ENCODE data around the gene PARD3.

Gene PARD3

GRCh38 chr10:34824870-34825269 is 9.8 kb upstream of the PARD3 start:
- no peak for DNase-seq (ENCODE audit: low spot score)

- no peak for DNase-seq (ENCODE audit: low spot score)
Observed at GRCh38 chr10:34821587-34822585, 6.8 kb upstream of the PARD3 start.

- no peak for DNase-seq (ENCODE audit: low spot score)
Observed at GRCh38 chr10:34817586-34817985, 2.5 kb upstream of the PARD3 start.

- no peak for DNase-seq (ENCODE audit: low spot score)
Observed at GRCh38 chr10:34817054-34817453, 2.0 kb upstream of the PARD3 start.

- no peak for DNase-seq (ENCODE audit: low spot score)
Observed at GRCh38 chr10:34816501-34817002, 1.5 kb upstream of the PARD3 start.

- DNase-seq (ENCODE audit: low spot score) = no peak
Observed at GRCh38 chr10:34816085-34816496, 995 bp upstream of the PARD3 start.

GRCh38 chr10:34814913-34815184 is 247 bp downstream of the PARD3 start:
- DNase-seq (ENCODE audit: low spot score) = no peak

GRCh38 chr10:34814223-34814912 is 728 bp downstream of the PARD3 start:
- DNase-seq (ENCODE audit: low spot score) = no peak

GRCh38 chr10:34813626-34814222 is 1.4 kb downstream of the PARD3 start:
- no peak for DNase-seq (ENCODE audit: low spot score)

- DNase-seq (ENCODE audit: low spot score) = no peak
Observed at GRCh38 chr10:34812771-34813170, 2.3 kb downstream of the PARD3 start.

GRCh38 chr10:34811968-34812514 is 3.1 kb downstream of the PARD3 start:
- no peak for DNase-seq (ENCODE audit: low spot score)

GRCh38 chr10:34811126-34811967 is 3.7 kb downstream of the PARD3 start:
- DNase-seq (ENCODE audit: low spot score) = no peak

GRCh38 chr10:34809796-34810195 is 5.3 kb downstream of the PARD3 start:
- DNase-seq (ENCODE audit: low spot score) = no peak

- peak; percentile 51 for DNase-seq (ENCODE audit: low spot score)
Observed at GRCh38 chr10:34808801-34809745, 6.0 kb downstream of the PARD3 start.

GRCh38 chr10:34808336-34808735 is 6.8 kb downstream of the PARD3 start:
- DNase-seq (ENCODE audit: low spot score) = no peak

GRCh38 chr10:34804306-34804705 is 10.8 kb downstream of the PARD3 start:
- DNase-seq (ENCODE audit: low spot score) = no peak

- DNase-seq (ENCODE audit: low spot score) = no peak
Observed at GRCh38 chr10:34802692-34803091, 12.4 kb downstream of the PARD3 start.

- DNase-seq (ENCODE audit: low spot score) = no peak
Observed at GRCh38 chr10:34801097-34801733, 13.9 kb downstream of the PARD3 start.

GRCh38 chr10:34800624-34801023 is 14.5 kb downstream of the PARD3 start:
- no peak for DNase-seq (ENCODE audit: low spot score)

GRCh38 chr10:34798654-34799053 is 16.4 kb downstream of the PARD3 start:
- no peak for DNase-seq (ENCODE audit: low spot score)

Data from pons (tissue), 1 donor.